Measurements from ENCODE around the gene INTS12. TPM values are rescaled to one million over a fixed set of nuclear protein-coding genes. Genes with fewer than 3 reads are reported as not detected.

Gene INTS12
- total RNA-seq, 2 experiments from 2014 or later, result 17.8 to 19.9 TPM

DNA sequence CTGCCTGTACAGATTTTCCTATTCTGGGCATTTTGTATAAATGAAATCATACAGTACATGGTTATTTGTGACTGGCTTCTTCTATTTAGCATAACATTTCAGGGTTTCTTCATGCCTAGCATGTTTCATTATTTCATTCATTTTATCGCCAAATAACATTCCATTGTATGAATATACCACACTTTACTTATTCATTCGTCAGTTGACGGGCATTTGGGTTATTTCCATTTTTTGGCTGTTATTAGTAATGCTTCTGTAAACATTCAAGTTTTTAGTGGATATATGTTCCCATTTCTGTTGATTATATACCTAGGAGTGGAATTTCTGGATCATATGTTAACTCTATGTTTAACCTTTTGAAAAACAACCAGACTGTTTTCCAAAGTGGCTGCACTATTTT, 47.5 kb downstream of the INTS12 start:
- intact Hi-C loops (cut with DNase I, micrococcal nuclease), result no loop called here
- no peak overlapping the region for H3K4me3 Mint-ChIP-seq
- ATAC-seq (ENCODE audit: poor library complexity) (no peak), DNase-seq (no peak)
- no peaks in the 10 kb centered on the region for H3K9me3 Mint-ChIP-seq
- Histone ChIP-seq H3K27ac (ENCODE audit: low read depth in 1 of 2, low read length in 2 of 2) (no peak overlapping the region), H3K4me3 (ENCODE audit: low read length) (no peak overlapping the region), H3K9me3 (ENCODE audit: control insufficient read depth in 1 of 2, insufficient read depth in 1 of 2, low read length in 2 of 2) (no peaks in the 10 kb centered on the region), H3K4me1 (ENCODE audit: insufficient read depth, low read length) (no peaks in the 10 kb centered on the region), H3K36me3 (ENCODE audit: insufficient read depth, low read length) (no peaks in the 10 kb centered on the region), H3K27me3 (ENCODE audit: control insufficient read depth in 1 of 2, insufficient read depth in 2 of 2, low read length in 2 of 2) (peaks cover 0 to 4% of the 10 kb centered on the region in 2 experiments)
- POLR2A ChIA-PET, result no interaction called here
- no peak for TF ChIP-seq CTCF (IDR thresholded peaks at IDR 0.05)
- H3K36me3 Mint-ChIP-seq (ENCODE audit: low read depth), result no peaks in the 10 kb centered on the region
- CTCF ChIA-PET, result no interaction called here
- peaks cover 9% of the 10 kb centered on the region for H3K27me3 Mint-ChIP-seq
- H3K4me1 Mint-ChIP-seq (ENCODE audit: low read depth), result no peaks in the 10 kb centered on the region
- H3K27ac Mint-ChIP-seq, result no peak overlapping the region

DNA sequence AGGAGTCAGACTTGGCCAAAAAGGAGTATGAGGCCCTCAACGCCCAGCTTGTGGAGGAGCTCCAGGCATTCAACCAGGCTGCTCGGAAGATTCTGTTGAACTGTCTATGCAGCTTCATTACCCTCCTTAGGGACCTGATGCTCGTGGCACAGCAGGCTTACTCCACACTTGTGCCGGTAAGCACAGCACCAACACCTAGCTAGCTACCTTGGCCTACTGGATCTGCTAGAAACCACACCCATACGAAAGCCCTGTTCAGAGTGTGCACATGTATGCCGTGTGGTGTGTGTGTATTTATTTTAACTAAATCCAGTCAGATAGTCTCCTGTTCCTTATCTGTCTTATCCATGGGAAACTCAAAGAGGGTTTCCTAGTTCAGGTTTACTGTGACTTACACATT, 49.3 kb downstream of the INTS12 start:
- Mint-ChIP-seq H3K9me3 (no peaks in the 10 kb centered on the region), H3K4me1 (ENCODE audit: low read depth) (no peaks in the 10 kb centered on the region), H3K27ac (no peak overlapping the region), H3K4me3 (no peak overlapping the region), H3K36me3 (ENCODE audit: low read depth) (no peaks in the 10 kb centered on the region), H3K27me3 (no peaks in the 10 kb centered on the region)
- no peak overlapping the region for H3K4me3 ChIP-seq (ENCODE audit: low read length)
- ChIA-PET POLR2A (no interaction called here), CTCF (no interaction called here)
- ATAC-seq (ENCODE audit: poor library complexity) (no peak), DNase-seq (no peak)
- H3K27ac ChIP-seq (ENCODE audit: low read depth in 1 of 2, low read length in 2 of 2), result no peak overlapping the region
- peaks cover 0 to 6% of the 10 kb centered on the region in 2 experiments for H3K27me3 ChIP-seq (ENCODE audit: control insufficient read depth in 1 of 2, insufficient read depth in 2 of 2, low read length in 2 of 2)
- H3K9me3 ChIP-seq (ENCODE audit: control insufficient read depth in 1 of 2, insufficient read depth in 1 of 2, low read length in 2 of 2), result no peaks in the 10 kb centered on the region
- intact Hi-C loops (cut with DNase I, micrococcal nuclease), result no loop called here
- H3K36me3 ChIP-seq (ENCODE audit: insufficient read depth, low read length), result no peaks in the 10 kb centered on the region
- no peak for TF ChIP-seq CTCF (IDR thresholded peaks at IDR 0.05)
- no peaks in the 10 kb centered on the region for H3K4me1 ChIP-seq (ENCODE audit: insufficient read depth, low read length)

DNA sequence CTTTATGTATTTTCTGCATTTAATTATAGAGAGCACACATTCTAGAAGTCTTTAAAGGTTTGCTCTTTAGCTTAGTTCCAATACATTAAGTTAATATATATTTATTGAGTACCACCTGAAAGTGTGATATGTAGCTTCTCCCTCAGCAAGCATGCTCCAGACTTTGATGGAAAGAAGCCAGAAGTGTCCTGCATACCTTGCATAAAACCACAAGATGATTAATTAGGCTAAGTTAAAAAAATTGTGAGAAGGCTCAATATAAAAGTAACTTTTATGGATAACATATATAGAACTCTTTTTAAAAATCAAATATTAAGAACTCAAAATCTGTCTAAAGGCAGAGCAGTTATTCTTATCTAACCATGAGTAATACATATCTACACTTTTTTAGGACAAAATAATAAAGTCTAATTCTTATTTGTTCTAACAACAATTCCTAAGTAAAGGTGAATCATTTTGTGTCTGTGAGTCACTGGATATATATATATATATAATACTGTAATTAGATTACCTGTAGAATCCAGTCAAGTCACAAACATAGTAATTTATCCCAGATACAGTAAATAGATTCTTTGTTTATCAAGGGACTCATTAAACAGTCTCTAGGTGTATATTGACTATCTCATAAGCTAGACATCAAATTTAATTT, 51.2 kb downstream of the INTS12 start:
- no peaks in the 10 kb centered on the region for H3K4me1 ChIP-seq (ENCODE audit: insufficient read depth, low read length)
- Mint-ChIP-seq H3K27me3 (no peaks in the 10 kb centered on the region), H3K9me3 (no peaks in the 10 kb centered on the region), H3K27ac (no peak overlapping the region), H3K4me3 (no peak overlapping the region), H3K36me3 (ENCODE audit: low read depth) (no peaks in the 10 kb centered on the region), H3K4me1 (ENCODE audit: low read depth) (no peaks in the 10 kb centered on the region)
- H3K27me3 ChIP-seq (ENCODE audit: control insufficient read depth in 1 of 2, insufficient read depth in 2 of 2, low read length in 2 of 2), result peaks cover 0 to 8% of the 10 kb centered on the region in 2 experiments
- no peaks in the 10 kb centered on the region for H3K9me3 ChIP-seq (ENCODE audit: control insufficient read depth in 1 of 2, insufficient read depth in 1 of 2, low read length in 2 of 2)
- ATAC-seq (ENCODE audit: poor library complexity) (no peak), DNase-seq (no peak)
- no peak for TF ChIP-seq CTCF (IDR thresholded peaks at IDR 0.05)
- H3K27ac ChIP-seq (ENCODE audit: low read depth in 1 of 2, low read length in 2 of 2), result no peak overlapping the region
- no peaks in the 10 kb centered on the region for H3K36me3 ChIP-seq (ENCODE audit: insufficient read depth, low read length)
- ChIA-PET POLR2A (no interaction called here), CTCF (no interaction called here)
- intact Hi-C loops (cut with DNase I, micrococcal nuclease), result no loop called here
- no peak overlapping the region for H3K4me3 ChIP-seq (ENCODE audit: low read length)
